ENCODE measurements around the gene POLR2L.

GRCh38 chr11:837990-838307, 4.4 kb downstream of the POLR2L start:
- no peak for TF ChIP-seq CTCF (IDR thresholded peaks at IDR 0.05 in 4 of 5, conservative IDR thresholded peaks at IDR 0.05 in 1 of 5)
- no peak for TF ChIP-seq POLR2A (IDR thresholded peaks at IDR 0.05)
